Dendritic cell treated with granulocyte-macrophage colony-stimulating factor and Interleukin-4, amounts not matched to agents 40 ng/mL and 50 ng/mL, for 4 days (primary cell): Measurements from ENCODE around the gene AMHR2.
"Not testable (repeated sequence)": the region's sequence is repeated elsewhere in the genome, so short reads cannot be mapped to it uniquely, and the experiment has no call there.

Experiments
- H3K27ac Mint-ChIP-seq: one replicate; pipeline ENCODE4 v1.8.0; 2022; ENCODE audit warnings: mild to moderate bottlenecking, mixed read lengths
- H3K27me3 Mint-ChIP-seq: one replicate; pipeline ENCODE4 v1.8.0; 2022; ENCODE audit warnings: mild to moderate bottlenecking, mixed read lengths
- H3K36me3 Mint-ChIP-seq: one replicate; pipeline ENCODE4 v1.8.0; 2022; ENCODE audit warnings: low read depth, mixed read lengths
- H3K4me1 Mint-ChIP-seq: one replicate; pipeline ENCODE4 v1.8.0; 2022; ENCODE audit warnings: low read depth, mixed read lengths
- H3K4me3 Mint-ChIP-seq: one replicate; pipeline ENCODE4 v1.8.0; 2022; ENCODE audit warnings: mild to moderate bottlenecking, moderate library complexity, mixed read lengths
- H3K9me3 Mint-ChIP-seq: one replicate; pipeline ENCODE4 v1.8.0; 2022; ENCODE audit warnings: mixed read lengths
- intact Hi-C: fragments of 100-400 bp; cut with micrococcal nuclease; formaldehyde crosslinking; loops from one replicate; pipeline ENCODE4 v1.15.0; 2022

Gene AMHR2

DNA sequence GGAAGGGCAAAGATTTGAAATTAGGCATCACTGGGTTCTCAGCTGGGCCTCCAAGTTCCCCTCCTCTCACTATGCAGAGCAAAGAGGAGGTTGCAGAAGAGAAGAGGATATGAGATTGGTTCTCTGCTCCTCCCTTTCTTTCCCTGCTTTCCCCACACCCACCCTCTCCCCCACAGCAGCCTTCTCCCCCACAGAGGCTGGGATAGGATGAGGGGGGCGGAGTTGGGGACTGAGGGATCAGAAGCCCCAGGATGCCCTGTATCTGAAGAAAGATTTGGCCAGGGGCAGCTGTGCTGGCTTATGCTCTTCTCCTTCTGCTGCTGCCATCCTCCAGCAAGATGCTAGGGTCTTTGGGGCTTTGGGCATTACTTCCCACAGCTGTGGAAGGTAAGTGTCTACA, at the start of gene AMHR2:
TSS of gene AMHR2 (plus strand) at position 259 of the 400 bp plus-strand sequence. CDS start at position 339, 80 bp downstream.
- intact Hi-C loops = loop anchor here (5.0 kb wide), 1 partner anchor 41 kb away; the partner anchor contains the start of gene SP1
- no peak within 1 kb of the TSS for H3K27ac Mint-ChIP-seq
- no peaks in the 10 kb centered on the region for H3K36me3 Mint-ChIP-seq
- H3K4me1 Mint-ChIP-seq = peaks cover 25% of the 10 kb centered on the region
- no peaks in the 10 kb centered on the region for H3K9me3 Mint-ChIP-seq
- H3K27me3 Mint-ChIP-seq = peaks cover 32% of the 10 kb centered on the region
- no peak within 1 kb of the TSS for H3K4me3 Mint-ChIP-seq

DNA sequence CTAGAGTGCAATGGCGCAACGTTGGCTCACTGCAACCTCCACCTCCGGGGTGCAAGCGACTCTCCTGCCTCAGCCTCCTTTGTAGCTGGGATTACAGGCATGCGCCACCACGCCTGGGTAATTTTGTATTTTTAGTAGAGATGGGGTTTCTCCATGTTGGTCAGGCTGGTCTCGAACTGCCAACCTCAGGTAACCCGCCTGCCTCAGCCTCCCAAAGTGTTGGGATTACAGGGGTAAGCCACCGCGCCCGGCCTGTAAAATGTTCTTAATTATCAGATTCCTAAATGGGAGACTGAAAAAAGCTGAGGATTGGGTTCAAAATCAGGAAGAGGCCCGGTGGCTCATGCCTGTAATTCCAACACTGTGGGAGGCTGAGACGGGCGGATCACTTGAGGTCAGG, 49.4 kb upstream of the AMHR2 start:
- Mint-ChIP-seq H3K27ac (peak overlapping the region; percentile 100), H3K4me1 (peaks cover 50% of the 10 kb centered on the region)
- intact Hi-C loops, H3K4me3 Mint-ChIP-seq, H3K36me3 Mint-ChIP-seq, H3K9me3 Mint-ChIP-seq, H3K27me3 Mint-ChIP-seq: not testable (repeated sequence)

DNA sequence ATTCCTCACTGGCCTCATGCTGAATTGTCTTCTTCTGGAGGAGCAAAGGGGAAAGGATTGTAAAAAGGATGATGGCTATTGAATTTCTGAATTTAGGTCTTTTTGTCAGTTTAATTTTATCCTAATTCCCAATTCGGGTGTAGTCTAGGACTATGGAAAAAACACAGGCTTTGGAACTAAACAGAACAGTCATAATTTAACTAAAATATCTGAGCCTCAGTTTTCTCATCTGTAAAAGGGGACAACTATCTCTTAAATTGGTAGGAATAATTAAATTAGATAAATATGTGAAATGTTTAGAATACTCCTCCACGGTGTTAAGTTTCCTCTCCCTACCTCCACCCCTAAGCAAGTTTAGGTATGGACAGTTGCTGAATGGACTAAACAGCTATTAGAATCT, 46.9 kb upstream of the AMHR2 start:
- Mint-ChIP-seq H3K27me3 (no peaks in the 10 kb centered on the region), H3K9me3 (no peaks in the 10 kb centered on the region), H3K27ac (peak overlapping the region; percentile 71), H3K4me1 (peaks cover 43% of the 10 kb centered on the region), H3K36me3 (peaks cover 14% of the 10 kb centered on the region), H3K4me3 (no peak overlapping the region)
- intact Hi-C loops = no loop called here

DNA sequence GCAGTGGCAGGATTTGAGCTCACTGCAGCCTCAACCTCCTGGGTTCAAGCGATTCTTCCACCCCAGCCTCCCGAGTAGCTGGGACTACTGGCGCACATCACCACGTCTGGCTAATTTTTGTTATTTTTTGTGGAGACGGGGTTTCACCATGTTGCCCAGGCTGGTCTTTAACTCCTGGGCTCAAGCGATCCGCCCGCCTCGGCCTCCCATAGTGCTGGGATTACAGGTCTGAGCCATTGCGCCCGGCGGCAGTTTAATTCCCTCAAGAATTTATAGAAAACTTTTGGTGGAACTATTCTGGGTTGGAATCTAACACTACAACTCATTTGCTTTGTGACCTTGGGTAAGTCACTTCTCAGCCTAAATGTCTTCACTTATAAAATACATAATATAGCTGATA, 45.4 kb upstream of the AMHR2 start:
- H3K27ac Mint-ChIP-seq = no peak overlapping the region
- intact Hi-C loops = no loop called here

DNA sequence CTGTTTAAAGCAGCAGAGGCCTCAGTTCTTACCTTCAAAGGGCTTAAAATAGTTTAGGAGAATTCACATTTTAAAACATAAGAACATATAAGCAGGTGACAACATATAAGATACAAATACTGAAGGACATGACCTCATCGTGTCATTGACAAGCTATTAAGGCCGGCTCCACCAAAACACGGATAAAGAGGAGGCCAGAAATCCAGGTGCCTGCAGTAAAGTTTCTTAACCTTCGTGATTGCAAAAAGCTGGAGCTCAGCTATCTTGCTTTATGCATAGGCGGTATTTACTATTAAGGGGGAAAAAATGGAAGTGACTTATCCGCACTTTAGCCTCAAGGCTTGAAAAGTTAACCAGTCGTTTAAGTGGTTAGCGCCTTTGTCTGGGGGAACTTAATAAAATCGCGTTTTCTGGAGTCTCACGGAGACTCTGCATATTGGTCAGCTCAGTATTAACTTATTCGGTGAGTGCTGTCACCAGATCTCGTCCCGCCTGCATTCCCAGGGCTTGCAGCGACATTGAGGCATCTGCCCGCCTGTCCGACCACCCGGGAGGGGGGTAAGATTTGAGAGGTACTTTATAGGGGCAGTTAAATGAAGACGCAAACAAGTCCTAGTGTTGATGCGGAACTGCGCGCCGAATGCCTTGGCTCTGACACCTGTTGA, 44.8 kb upstream of the AMHR2 start:
- peaks cover 34% of the 10 kb centered on the region for H3K36me3 Mint-ChIP-seq
- intact Hi-C loops = no loop called here
- H3K27me3 Mint-ChIP-seq = no peaks in the 10 kb centered on the region
- peaks cover 48% of the 10 kb centered on the region for H3K4me1 Mint-ChIP-seq
- H3K9me3 Mint-ChIP-seq = no peaks in the 10 kb centered on the region
- no peak overlapping the region for H3K4me3 Mint-ChIP-seq
- H3K27ac Mint-ChIP-seq = no peak overlapping the region

More for the DNA sequence above, 45.4 kb upstream of the AMHR2 start:
- peaks cover 47% of the 10 kb centered on the region for H3K4me1 Mint-ChIP-seq
- H3K36me3 Mint-ChIP-seq = peaks cover 28% of the 10 kb centered on the region
- H3K27me3 Mint-ChIP-seq = no peaks in the 10 kb centered on the region
- H3K4me3 Mint-ChIP-seq = no peak overlapping the region
- no peaks in the 10 kb centered on the region for H3K9me3 Mint-ChIP-seq

DNA sequence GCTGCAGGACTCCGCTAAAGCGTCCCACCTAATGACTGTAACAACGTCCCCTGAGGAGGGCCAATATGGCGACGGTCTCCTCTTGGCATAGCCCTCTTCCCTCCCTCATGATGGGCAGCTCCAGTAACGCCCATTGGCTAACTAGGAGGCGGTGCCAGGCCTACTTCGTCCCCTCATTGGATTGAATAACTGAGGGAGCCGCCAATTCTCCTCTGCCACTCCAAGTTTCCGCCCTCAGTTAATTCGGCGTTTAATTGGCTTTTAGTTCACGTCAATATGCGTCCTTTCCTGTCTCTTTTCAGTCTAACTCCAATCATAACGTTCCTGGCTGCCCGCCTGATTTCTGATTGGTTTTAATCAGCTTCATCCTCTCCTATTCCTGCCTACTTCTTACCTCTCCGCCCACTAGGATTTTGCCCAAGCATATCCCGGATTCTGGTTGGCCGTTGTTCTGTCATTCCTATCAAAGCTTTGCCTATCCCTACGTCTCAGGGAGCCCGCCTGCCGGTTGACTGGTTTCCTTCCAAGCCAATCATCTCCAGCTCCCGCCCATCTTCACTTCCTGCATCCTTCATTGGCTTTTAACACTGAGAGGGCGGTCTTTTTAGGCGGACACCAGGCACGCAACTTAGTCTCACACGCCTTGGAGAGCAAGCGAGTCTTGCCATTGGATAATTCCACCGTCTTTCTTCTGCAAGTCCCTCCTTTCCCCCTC, 44.1 kb upstream of the AMHR2 start:
- Mint-ChIP-seq H3K4me3 (no peak overlapping the region), H3K4me1 (peaks cover 48% of the 10 kb centered on the region), H3K36me3 (peaks cover 41% of the 10 kb centered on the region), H3K27ac (no peak overlapping the region), H3K27me3 (no peaks in the 10 kb centered on the region), H3K9me3 (no peaks in the 10 kb centered on the region)
- intact Hi-C loops = loop anchor here (5.0 kb wide), 1 partner anchor 43 kb away; the partner anchor contains the start of gene AMHR2

DNA sequence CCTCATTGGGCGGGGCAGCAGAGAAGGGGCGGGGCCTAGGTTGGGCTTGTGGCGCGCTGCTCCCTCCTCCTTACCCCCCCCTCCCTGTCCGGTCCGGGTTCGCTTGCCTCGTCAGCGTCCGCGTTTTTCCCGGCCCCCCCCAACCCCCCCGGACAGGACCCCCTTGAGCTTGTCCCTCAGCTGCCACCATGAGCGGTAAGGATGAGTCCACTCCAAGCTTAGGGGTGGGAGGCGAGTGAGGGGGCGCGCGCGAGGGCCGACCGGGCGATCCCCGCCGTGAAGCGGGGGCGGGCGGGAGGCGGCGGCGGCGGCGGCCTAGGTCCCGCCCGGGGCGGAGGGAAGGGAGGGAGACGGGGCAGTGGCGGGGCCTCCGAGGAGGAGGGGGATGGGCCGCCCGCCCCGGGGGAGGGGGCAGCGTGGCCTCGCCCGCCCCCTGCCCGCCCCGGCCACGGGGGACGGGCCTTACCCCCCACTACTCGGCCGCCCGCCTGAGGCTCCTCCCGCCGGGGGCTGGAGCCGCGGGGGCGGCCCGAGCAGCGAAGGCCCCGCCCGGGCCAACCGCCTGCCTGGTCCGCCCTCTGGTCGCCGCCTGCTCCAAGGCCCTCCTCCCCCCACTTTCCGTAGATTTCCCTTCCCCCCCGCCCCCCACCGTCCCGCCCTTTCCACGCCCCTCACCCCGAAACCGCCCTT, 43.4 kb upstream of the AMHR2 start, which contains the start of gene SP1:
TSS of gene SP1 (plus strand) at position 73 of the 690 bp plus-strand sequence. CDS start at position 189, 116 bp downstream.
- intact Hi-C loops = loop anchor here (5.0 kb wide), 1 partner anchor 42 kb away; the partner anchor contains the start of gene AMHR2
- H3K27me3 Mint-ChIP-seq = no peaks in the 10 kb centered on the region
- H3K27ac Mint-ChIP-seq = no peak within 1 kb of the TSS
- H3K36me3 Mint-ChIP-seq = peaks cover 48% of the 10 kb centered on the region
- H3K9me3 Mint-ChIP-seq = no peaks in the 10 kb centered on the region
- peaks cover 46% of the 10 kb centered on the region for H3K4me1 Mint-ChIP-seq
- peak within 1 kb of the TSS; percentile 85 for H3K4me3 Mint-ChIP-seq

DNA sequence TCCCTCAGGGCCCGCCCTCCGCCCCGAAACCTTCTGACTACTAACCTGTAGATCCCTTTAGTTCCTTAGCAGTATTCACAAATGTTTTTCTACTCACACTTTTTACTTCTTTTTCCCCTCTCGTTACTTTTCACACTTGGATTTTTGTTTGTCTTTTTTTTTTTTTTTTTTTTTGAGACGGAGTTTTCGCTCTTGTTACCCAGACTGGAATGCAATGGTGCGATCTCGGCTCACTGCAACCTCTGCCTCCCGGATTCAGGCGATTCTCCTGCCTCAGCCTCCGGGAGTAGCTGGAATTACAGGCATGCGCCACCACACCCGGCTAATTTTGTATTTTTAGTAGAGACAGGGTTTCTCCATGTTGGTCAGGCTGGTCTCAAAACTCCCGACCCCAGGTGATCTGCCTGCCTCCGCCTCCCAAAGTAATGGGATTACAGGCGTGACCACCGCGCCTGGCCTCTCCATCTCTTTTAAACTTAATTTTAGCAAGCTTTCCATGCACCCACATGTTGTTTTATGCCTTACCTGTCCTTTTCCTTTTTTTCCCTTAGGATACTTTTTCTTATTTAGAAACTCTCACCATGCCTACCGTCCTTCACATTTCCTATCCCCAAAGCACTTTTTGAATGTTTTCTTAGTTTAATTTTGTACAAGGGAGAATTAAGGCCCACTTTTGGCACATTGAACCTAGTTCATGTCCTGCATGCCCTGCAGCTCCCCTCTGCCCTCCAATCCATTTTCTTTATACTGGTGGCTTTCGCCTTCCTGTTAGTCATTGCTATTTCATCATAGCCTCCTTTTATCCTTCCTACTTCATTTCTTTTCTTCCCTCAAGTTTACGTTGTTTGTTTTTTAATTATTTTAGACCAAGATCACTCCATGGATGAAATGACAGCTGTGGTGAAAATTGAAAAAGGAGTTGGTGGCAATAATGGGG, 42.6 kb upstream of the AMHR2 start:
- intact Hi-C loops = loop anchor here (1.0 to 5.0 kb wide), 2 partner anchors 41 to 57 kb away; partner anchors contain the start of gene AMHR2
- peaks cover 56% of the 10 kb centered on the region for H3K36me3 Mint-ChIP-seq
- H3K27ac Mint-ChIP-seq = no peak overlapping the region
- peaks cover 48% of the 10 kb centered on the region for H3K4me1 Mint-ChIP-seq
- no peaks in the 10 kb centered on the region for H3K27me3 Mint-ChIP-seq
- H3K9me3 Mint-ChIP-seq = no peaks in the 10 kb centered on the region
- H3K4me3 Mint-ChIP-seq = peak overlapping the region; percentile 85

DNA sequence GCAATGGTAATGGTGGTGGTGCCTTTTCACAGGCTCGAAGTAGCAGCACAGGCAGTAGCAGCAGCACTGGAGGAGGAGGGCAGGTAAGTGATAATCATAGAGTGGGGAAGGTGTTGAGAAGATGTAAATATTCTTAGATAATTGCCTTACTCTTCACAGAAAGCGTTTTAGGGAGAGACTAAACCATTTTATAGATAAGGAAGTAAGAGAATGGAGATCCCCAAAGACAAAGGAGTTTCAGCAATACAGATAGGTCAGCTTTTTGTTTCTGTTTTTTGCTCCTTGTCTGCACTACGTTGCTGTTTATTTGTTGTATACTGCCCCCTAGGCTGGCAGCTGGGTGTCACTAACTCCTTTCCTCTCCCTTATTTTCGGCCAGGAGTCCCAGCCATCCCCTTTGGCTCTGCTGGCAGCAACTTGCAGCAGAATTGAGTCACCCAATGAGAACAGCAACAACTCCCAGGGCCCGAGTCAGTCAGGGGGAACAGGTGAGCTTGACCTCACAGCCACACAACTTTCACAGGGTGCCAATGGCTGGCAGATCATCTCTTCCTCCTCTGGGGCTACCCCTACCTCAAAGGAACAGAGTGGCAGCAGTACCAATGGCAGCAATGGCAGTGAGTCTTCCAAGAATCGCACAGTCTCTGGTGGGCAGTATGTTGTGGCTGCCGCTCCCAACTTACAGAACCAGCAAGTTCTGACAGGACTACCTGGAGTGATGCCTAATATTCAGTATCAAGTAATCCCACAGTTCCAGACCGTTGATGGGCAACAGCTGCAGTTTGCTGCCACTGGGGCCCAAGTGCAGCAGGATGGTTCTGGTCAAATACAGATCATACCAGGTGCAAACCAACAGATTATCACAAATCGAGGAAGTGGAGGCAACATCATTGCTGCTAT, 41.7 kb upstream of the AMHR2 start:
- peak overlapping the region; percentile 85 for H3K4me3 Mint-ChIP-seq
- no peaks in the 10 kb centered on the region for H3K9me3 Mint-ChIP-seq
- H3K4me1 Mint-ChIP-seq = peaks cover 56% of the 10 kb centered on the region
- intact Hi-C loops = loop anchor here (1.0 to 5.0 kb wide), 3 partner anchors 30 to 58 kb away; partner anchors contain the start of gene AMHR2
- no peaks in the 10 kb centered on the region for H3K27me3 Mint-ChIP-seq
- peaks cover 65% of the 10 kb centered on the region for H3K36me3 Mint-ChIP-seq
- no peak overlapping the region for H3K27ac Mint-ChIP-seq

DNA sequence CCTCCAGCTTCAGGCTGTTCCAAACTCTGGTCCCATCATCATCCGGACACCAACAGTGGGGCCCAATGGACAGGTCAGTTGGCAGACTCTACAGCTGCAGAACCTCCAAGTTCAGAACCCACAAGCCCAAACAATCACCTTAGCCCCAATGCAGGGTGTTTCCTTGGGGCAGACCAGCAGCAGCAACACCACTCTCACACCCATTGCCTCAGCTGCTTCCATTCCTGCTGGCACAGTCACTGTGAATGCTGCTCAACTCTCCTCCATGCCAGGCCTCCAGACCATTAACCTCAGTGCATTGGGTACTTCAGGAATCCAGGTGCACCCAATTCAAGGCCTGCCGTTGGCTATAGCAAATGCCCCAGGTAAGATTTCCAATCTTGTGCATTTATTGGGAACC, 40.4 kb upstream of the AMHR2 start:
- H3K9me3 Mint-ChIP-seq = no peaks in the 10 kb centered on the region
- peak overlapping the region; percentile 85 for H3K4me3 Mint-ChIP-seq
- peaks cover 78% of the 10 kb centered on the region for H3K36me3 Mint-ChIP-seq
- no peaks in the 10 kb centered on the region for H3K27me3 Mint-ChIP-seq
- peaks cover 62% of the 10 kb centered on the region for H3K4me1 Mint-ChIP-seq
- peak overlapping the region; percentile 58 for H3K27ac Mint-ChIP-seq
- intact Hi-C loops = loop anchor here (5.0 kb wide), 1 partner anchor 39 kb away; the partner anchor contains the start of gene AMHR2

DNA sequence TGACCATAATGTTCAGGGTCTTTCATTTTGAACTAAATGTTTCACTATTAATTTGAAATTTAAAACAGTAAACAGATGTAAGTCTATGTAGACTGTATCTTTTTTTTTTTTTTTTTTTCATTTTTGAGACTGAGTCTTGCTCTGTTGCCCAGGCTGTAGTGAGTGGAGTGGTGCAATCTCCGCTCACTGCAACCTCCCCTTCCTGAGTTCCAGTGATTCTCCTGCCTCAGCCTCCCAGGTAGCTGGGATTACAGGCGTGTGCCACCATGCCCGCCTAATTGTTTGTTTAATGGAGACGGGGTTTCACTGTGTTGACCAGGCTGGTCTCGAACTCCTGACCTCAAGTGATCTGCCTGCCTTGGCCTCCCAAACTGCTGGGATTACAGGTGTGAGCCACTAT, 37.3 kb upstream of the AMHR2 start:
- Mint-ChIP-seq H3K36me3 (peaks cover 96% of the 10 kb centered on the region), H3K4me3 (peak overlapping the region; percentile 64), H3K4me1 (peaks cover 87% of the 10 kb centered on the region)
- H3K9me3 Mint-ChIP-seq, H3K27ac Mint-ChIP-seq, H3K27me3 Mint-ChIP-seq, intact Hi-C loops: not testable (repeated sequence)

DNA sequence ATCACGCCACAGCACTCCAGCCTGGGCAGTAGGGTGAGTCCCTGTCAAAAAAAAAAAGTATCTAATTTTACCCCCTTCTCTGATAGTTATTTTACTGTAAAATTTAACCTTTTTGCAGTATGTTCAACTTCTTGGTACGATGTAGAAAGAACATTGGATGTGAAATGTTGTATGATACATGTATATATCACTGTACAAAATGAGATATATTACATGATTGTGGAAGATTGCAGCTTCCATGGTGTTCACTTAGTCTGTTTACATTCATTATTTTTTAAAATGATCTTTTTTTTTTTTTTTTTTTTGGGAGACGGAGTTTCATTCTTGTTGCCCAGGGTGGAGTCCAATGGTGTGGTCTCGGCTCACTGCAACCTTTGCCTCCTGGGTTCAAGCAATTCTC, 34.7 kb upstream of the AMHR2 start:
- H3K27me3 Mint-ChIP-seq = no peaks in the 10 kb centered on the region
- intact Hi-C loops = no loop called here
- peaks cover 90% of the 10 kb centered on the region for H3K36me3 Mint-ChIP-seq
- no peak overlapping the region for H3K27ac Mint-ChIP-seq
- peaks cover 65% of the 10 kb centered on the region for H3K4me1 Mint-ChIP-seq
- no peaks in the 10 kb centered on the region for H3K9me3 Mint-ChIP-seq
- H3K4me3 Mint-ChIP-seq = no peak overlapping the region
